Stomach (tissue), 9 donors: Measurements from ENCODE around the gene NIPAL3. TPM values are rescaled to one million over a fixed set of nuclear protein-coding genes. Genes with fewer than 3 reads are reported as not detected.
A peak's percentile ranks its signal among the peaks of the same experiment; 100 is the strongest.

Experiments
- DNase-seq, 2 donors: peaks; one replicate each; pipeline versions ENCODE4 v3.0.0 to v3.0.0-alpha.2; 2013 to 2019
- H3K27ac ChIP-seq, 5 donors: fragments of 200-600 bp in 4 of 5; sonication (generic) in 4 of 5; one replicate each; pipeline ENCODE4 v1.5.1; 2013 to 2019; ENCODE audit warnings: mild to moderate bottlenecking in 1 of 5, moderate library complexity in 1 of 5
- H3K27me3 ChIP-seq, 3 donors: fragments of 200-600 bp; sonication (generic); one replicate each; pipeline ENCODE4 v1.5.1; 2017 to 2019; ENCODE audit warnings: mixed run types in 1 of 3
- H3K36me3 ChIP-seq, 4 donors: fragments of 200-600 bp; sonication (generic); 1 replicate in 3 of 4; 2 replicates in 1 of 4; pipeline ENCODE4 v1.5.1; 2016 to 2019
- H3K4me1 ChIP-seq, 4 donors: fragments of 200-600 bp; sonication (generic); one replicate each; pipeline ENCODE4 v1.5.1; 2016 to 2019
- H3K4me3 ChIP-seq, 4 donors: fragments of 200-600 bp; sonication (generic) in 3 of 4; one replicate each; pipeline ENCODE4 v1.5.1; 2016 to 2019; ENCODE audit warnings: mild to moderate bottlenecking in 1 of 4
- H3K9me3 ChIP-seq, 4 donors: fragments of 200-600 bp; sonication (generic); one replicate each; pipeline ENCODE4 v1.5.1; 2016 to 2019
- CTCF ChIP-seq, 7 experiments: fragments of 450-650 bp in 4 of 7; fragments of 200-600 bp in 3 of 7; sonication (generic) in 3 of 7; IDR thresholded peaks; one replicate each; pipeline ENCODE4 v1.5.1; 2016 to 2019; ENCODE audit warnings: antibody characterized with exemption in 7 of 7, control low read depth in 2 of 7, mild to moderate bottlenecking in 1 of 7
- EP300 ChIP-seq: sonication (generic); formaldehyde crosslinking; IDR thresholded peaks from one replicate; pipeline ENCODE4 v1.6.1; 2017; ENCODE audit warnings: antibody characterized with exemption
- POLR2A ChIP-seq, 4 donors: fragments of 450-650 bp; IDR thresholded peaks; one replicate each; pipeline ENCODE4 v1.6.1; 2016; ENCODE audit warnings: antibody characterized with exemption in 4 of 4, control low read depth in 2 of 4, mild to moderate bottlenecking in 1 of 4, moderate library complexity in 1 of 4
- POLR2AphosphoS5 ChIP-seq, 3 donors: sonication (generic); formaldehyde crosslinking; IDR thresholded peaks; one replicate each; pipeline ENCODE4 v1.6.1; 2016; ENCODE audit warnings: antibody characterized with exemption in 3 of 3
- WGBS, 5 donors: extraction: QIAGEN DNeasy Blood & Tissue Kit in 3 of 5; methylation state at CpG; one replicate each; pipeline versions ENCODE4 v1.1.5 to v1.1.7; 2013 to 2018; 5-methylcytosine and 5-hydroxymethylcytosine counted together
- intact Hi-C: fragments of 100-400 bp; cut with DNase I; formaldehyde crosslinking; loops from one replicate; pipeline ENCODE4 v1.15.1; 2023; ENCODE audit warnings: low total_unique reads
- polyA plus RNA-seq, 3 donors: library from polyadenylated mRNA; stranded (reverse); fragments of 200-250 nt; gene quantifications; one replicate each; pipeline ENCODE4 v1.2.3, GENCODE V29; 2013
- total RNA-seq, 5 donors: library from RNA; depleted of rRNA; stranded (reverse); fragments of >200 nt; gene quantifications; one replicate each; pipeline versions ENCODE4 v1.1.0 to v1.2.3, GENCODE V29; 2014 to 2016
- donor health status: healthy with polysubstance abuse.
- donor health status: Bipolar disorder and iron deficiency.
- donor health status: healthy.

Gene NIPAL3
- total and polyA plus RNA-seq, 8 donors = 3.2 to 122 (median 19.1) TPM

GRCh38 chr1:24380508-24380907 is 35.1 kb upstream of the NIPAL3 start:
- no peak for DNase-seq
- intact Hi-C loops = no loop called here
- Histone ChIP-seq H3K9me3 (no peaks in the 10 kb centered on the region), H3K27me3 (no peaks in the 10 kb centered on the region), H3K36me3 (peaks cover 0 to 51% (median 33%) of the 10 kb centered on the region in 4 donors), H3K4me1 (peaks cover 0 to 30% (median 11%) of the 10 kb centered on the region in 4 donors), H3K27ac (no peak overlapping the region), H3K4me3 (no peak overlapping the region)
- TF ChIP-seq EP300 = no peak
- no peak for TF ChIP-seq CTCF (IDR thresholded peaks at IDR 0.05)
- no peak for TF ChIP-seq POLR2A (IDR thresholded peaks at IDR 0.05)
- no peak for TF ChIP-seq POLR2AphosphoS5 (IDR thresholded peaks at IDR 0.05)
- WGBS, 5 donors = 68 to 91% (median 79%) methylated on average over 4 to 5 of the region's 5 CpGs

GRCh38 chr1:24381256-24381655 is 34.3 kb upstream of the NIPAL3 start:
- intact Hi-C loops = no loop called here
- Histone ChIP-seq H3K36me3 (peaks cover 0 to 47% (median 32%) of the 10 kb centered on the region in 4 donors), H3K4me1 (peaks cover 3 to 36% (median 13%) of the 10 kb centered on the region in 4 donors), H3K27ac (no peak overlapping the region), H3K4me3 (no peak overlapping the region), H3K27me3 (no peaks in the 10 kb centered on the region), H3K9me3 (no peaks in the 10 kb centered on the region)
- DNase-seq = no peak
- WGBS, 5 donors = 69 to 82% (median 75%) methylated on average over 2 of the region's 2 CpGs
- no peak for TF ChIP-seq POLR2A (IDR thresholded peaks at IDR 0.05)
- TF ChIP-seq EP300 = no peak
- TF ChIP-seq POLR2AphosphoS5 (IDR thresholded peaks at IDR 0.05) = no peak
- no peak for TF ChIP-seq CTCF (IDR thresholded peaks at IDR 0.05)

- DNase-seq = no peak
- Histone ChIP-seq H3K4me1 (peaks cover 5 to 40% (median 16%) of the 10 kb centered on the region in 4 donors), H3K36me3 (peaks cover 0 to 42% (median 28%) of the 10 kb centered on the region in 4 donors), H3K4me3 (no peak overlapping the region), H3K27me3 (no peaks in the 10 kb centered on the region), H3K9me3 (no peaks in the 10 kb centered on the region), H3K27ac (no peak overlapping the region)
- intact Hi-C loops = no loop called here
- TF ChIP-seq EP300 (no peak), CTCF (IDR thresholded peaks at IDR 0.05) (no peak), POLR2A (IDR thresholded peaks at IDR 0.05) (no peak), POLR2AphosphoS5 (IDR thresholded peaks at IDR 0.05) (no peak)
- WGBS, 5 donors = 76 to 94% (median 89%) methylated on average over 8 of the region's 8 CpGs
These were observed 33.4 kb upstream of the NIPAL3 start for GRCh38 chr1:24382165-24382577.

GRCh38 chr1:24383381-24383940 is 32.1 kb upstream of the NIPAL3 start:
- intact Hi-C loops = no loop called here
- DNase-seq = no peak
- H3K36me3 ChIP-seq = peaks cover 0 to 30% (median 22%) of the 10 kb centered on the region in 4 donors
- H3K27ac ChIP-seq = peak overlapping the region in 2 of 5 donors; percentile 24 to 66
- no peaks in the 10 kb centered on the region for H3K9me3 ChIP-seq
- H3K4me3 ChIP-seq = no peak overlapping the region
- peaks cover 5 to 42% (median 16%) of the 10 kb centered on the region in 4 donors for H3K4me1 ChIP-seq
- no peak for TF ChIP-seq POLR2A (IDR thresholded peaks at IDR 0.05)
- no peak for TF ChIP-seq EP300
- TF ChIP-seq CTCF (IDR thresholded peaks at IDR 0.05) = no peak
- no peak for TF ChIP-seq POLR2AphosphoS5 (IDR thresholded peaks at IDR 0.05)
- WGBS, 5 donors = 79 to 88% (median 81%) methylated on average over 2 of the region's 2 CpGs
- H3K27me3 ChIP-seq = no peaks in the 10 kb centered on the region
